Measurements from ENCODE around the gene NCKAP1.

Gene NCKAP1

DNA sequence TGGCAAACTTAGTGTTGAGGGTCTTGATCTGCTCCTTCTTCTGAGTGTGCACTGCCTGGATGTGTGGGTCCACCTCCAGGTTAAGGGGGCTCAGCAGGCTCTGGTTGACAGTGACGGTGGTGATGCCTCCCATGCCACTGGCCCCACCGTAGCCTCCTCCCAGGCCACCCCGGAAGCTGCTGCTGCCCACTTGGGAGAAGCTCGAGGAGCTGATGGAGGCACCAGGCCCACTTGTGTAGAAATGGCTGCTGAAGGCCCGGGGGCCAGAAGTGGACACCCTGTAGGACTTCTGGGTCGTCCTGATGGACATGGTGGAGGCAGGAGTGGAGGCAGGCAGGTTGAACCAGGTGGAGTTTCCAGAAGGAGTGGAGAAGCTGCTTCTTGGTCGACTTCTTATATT, 33.9 kb upstream of the NCKAP1 start:
- Histone ChIP-seq H3F3A (ENCODE audit: low read depth) (no peaks in the 10 kb centered on the region), H3K4me3 (ENCODE audit: low read length, poor library complexity, severe bottlenecking) (no peak overlapping the region)

DNA sequence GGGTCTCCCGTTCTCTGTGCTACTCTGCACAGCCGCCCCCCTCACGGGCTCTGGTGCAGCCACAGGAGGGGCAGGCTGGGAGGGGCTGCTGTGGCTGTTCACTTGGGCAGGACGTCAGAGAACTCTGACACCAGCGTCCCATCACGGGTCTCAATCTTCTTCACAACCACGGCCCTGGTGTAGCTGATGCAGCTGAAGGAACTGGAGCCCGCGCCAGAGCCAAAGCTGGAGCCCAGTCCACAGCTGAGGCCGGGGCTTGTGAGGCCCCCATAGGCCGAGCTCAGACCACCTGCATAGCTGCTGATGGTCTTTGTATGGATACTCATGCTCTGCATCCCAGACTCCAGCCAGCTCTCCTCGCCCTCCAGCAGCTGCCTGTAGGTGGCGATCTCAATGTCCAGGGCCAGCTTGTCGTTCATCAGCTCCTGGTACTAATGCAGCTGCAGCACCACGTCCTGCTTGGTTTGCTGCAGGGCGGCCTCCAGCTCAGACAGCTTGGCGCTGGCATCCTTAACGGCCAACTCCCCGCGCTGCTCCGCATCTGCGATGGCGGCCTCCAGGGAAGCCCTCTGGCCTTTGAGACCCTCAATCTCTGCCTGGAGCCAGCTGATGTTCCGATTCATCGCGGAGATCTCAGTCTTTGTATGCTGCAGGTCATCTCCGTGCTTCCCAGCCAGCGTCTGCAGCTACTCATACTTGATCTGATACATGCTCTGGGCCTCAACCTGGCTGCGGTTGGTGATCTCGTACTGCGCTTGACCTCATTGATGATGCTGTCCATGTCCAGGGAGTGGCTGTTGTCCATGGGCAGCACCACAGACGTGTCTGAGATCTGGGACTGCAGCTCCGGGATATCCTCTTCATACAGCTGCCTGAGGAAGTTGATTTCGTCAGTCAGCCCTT, 32.9 kb upstream of the NCKAP1 start:
- Histone ChIP-seq H3K4me1 (ENCODE audit: insufficient read depth, low read length, poor library complexity, severe bottlenecking) (no peaks in the 10 kb centered on the region), H4K20me1 (ENCODE audit: insufficient read depth, low read length, poor library complexity, severe bottlenecking) (no peaks in the 10 kb centered on the region), H3K9ac (ENCODE audit: low read depth, low read length, poor library complexity, severe bottlenecking) (no peak overlapping the region), H2AFZ (ENCODE audit: low read length) (no peak overlapping the region), H3K27me3 (ENCODE audit: insufficient read depth, low read length, poor library complexity, severe bottlenecking) (no peaks in the 10 kb centered on the region), H3K4me2 (ENCODE audit: low read depth, low read length, poor library complexity, severe bottlenecking) (no peak overlapping the region), H3K9me2 (replicated peaks; ENCODE audit: low read depth, low read length) (no peaks in the 10 kb centered on the region), H3K79me2 (ENCODE audit: insufficient read depth, low read length) (no peaks in the 10 kb centered on the region), H3K4me3 (ENCODE audit: low read length, poor library complexity, severe bottlenecking) (no peak overlapping the region), H3K9me3 (ENCODE audit: insufficient read depth, low read depth, low read length) (no peaks in the 10 kb centered on the region; the same call in 1 of the 2 replicates), H3K36me3 (ENCODE audit: insufficient read depth, low read length) (no peaks in the 10 kb centered on the region), H3F3A (ENCODE audit: low read depth) (no peaks in the 10 kb centered on the region)
- TF ChIP-seq EZH2phosphoT487 (IDR thresholded peaks at IDR 0.05; ENCODE audit: borderline replicate concordance): no peak
- TF ChIP-seq, protein P1, sequence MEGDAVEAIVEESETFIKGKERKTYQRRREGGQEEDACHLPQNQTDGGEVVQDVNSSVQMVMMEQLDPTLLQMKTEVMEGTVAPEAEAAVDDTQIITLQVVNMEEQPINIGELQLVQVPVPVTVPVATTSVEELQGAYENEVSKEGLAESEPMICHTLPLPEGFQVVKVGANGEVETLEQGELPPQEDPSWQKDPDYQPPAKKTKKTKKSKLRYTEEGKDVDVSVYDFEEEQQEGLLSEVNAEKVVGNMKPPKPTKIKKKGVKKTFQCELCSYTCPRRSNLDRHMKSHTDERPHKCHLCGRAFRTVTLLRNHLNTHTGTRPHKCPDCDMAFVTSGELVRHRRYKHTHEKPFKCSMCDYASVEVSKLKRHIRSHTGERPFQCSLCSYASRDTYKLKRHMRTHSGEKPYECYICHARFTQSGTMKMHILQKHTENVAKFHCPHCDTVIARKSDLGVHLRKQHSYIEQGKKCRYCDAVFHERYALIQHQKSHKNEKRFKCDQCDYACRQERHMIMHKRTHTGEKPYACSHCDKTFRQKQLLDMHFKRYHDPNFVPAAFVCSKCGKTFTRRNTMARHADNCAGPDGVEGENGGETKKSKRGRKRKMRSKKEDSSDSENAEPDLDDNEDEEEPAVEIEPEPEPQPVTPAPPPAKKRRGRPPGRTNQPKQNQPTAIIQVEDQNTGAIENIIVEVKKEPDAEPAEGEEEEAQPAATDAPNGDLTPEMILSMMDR (conservative IDR thresholded peaks at IDR 0.05; ENCODE audit: low read length): no peak; the same call in 1 of the 2 replicates

More for the DNA sequence above, 33.9 kb upstream of the NCKAP1 start:
- H3K79me2 ChIP-seq (ENCODE audit: insufficient read depth, low read length): no peaks in the 10 kb centered on the region
- H3K9me3 ChIP-seq (ENCODE audit: insufficient read depth, low read depth, low read length): no peaks in the 10 kb centered on the region; the same call in 1 of the 2 replicates
- H3K36me3 ChIP-seq (ENCODE audit: insufficient read depth, low read length): no peaks in the 10 kb centered on the region
- H3K4me1 ChIP-seq (ENCODE audit: insufficient read depth, low read length, poor library complexity, severe bottlenecking): no peaks in the 10 kb centered on the region
- no peak overlapping the region for H3K9ac ChIP-seq (ENCODE audit: low read depth, low read length, poor library complexity, severe bottlenecking)
- H3K27me3 ChIP-seq (ENCODE audit: insufficient read depth, low read length, poor library complexity, severe bottlenecking): no peaks in the 10 kb centered on the region
- no peak for TF ChIP-seq EZH2phosphoT487 (IDR thresholded peaks at IDR 0.05; ENCODE audit: borderline replicate concordance)
- TF ChIP-seq, protein P1 (conservative IDR thresholded peaks at IDR 0.05; ENCODE audit: low read length): no peak
- no peak overlapping the region for H3K4me2 ChIP-seq (ENCODE audit: low read depth, low read length, poor library complexity, severe bottlenecking)
- H2AFZ ChIP-seq (ENCODE audit: low read length): no peak overlapping the region
- no peaks in the 10 kb centered on the region for H3K9me2 ChIP-seq (replicated peaks; ENCODE audit: low read depth, low read length)
- H4K20me1 ChIP-seq (ENCODE audit: insufficient read depth, low read length, poor library complexity, severe bottlenecking): no peaks in the 10 kb centered on the region

GRCh38 chr2:183069174-183069573, 30.9 kb upstream of the NCKAP1 start:
- Histone ChIP-seq H3K79me2 (ENCODE audit: insufficient read depth, low read length) (no peaks in the 10 kb centered on the region), H3K9me3 (ENCODE audit: insufficient read depth, low read depth, low read length) (no peaks in the 10 kb centered on the region; the same call in 1 of the 2 replicates)

More at GRCh38 chr2:183069174-183069573, 30.9 kb upstream of the NCKAP1 start:
- H3K36me3 ChIP-seq (ENCODE audit: insufficient read depth, low read length): no peaks in the 10 kb centered on the region
- H3K9ac ChIP-seq (ENCODE audit: low read depth, low read length, poor library complexity, severe bottlenecking): no peak overlapping the region
- no peak overlapping the region for H2AFZ ChIP-seq (ENCODE audit: low read length)
- no peak overlapping the region for H3K4me2 ChIP-seq (ENCODE audit: low read depth, low read length, poor library complexity, severe bottlenecking)
- H4K20me1 ChIP-seq (ENCODE audit: insufficient read depth, low read length, poor library complexity, severe bottlenecking): no peaks in the 10 kb centered on the region
- no peaks in the 10 kb centered on the region for H3F3A ChIP-seq (ENCODE audit: low read depth)
- no peaks in the 10 kb centered on the region for H3K27me3 ChIP-seq (ENCODE audit: insufficient read depth, low read length, poor library complexity, severe bottlenecking)
- H3K9me2 ChIP-seq (replicated peaks; ENCODE audit: low read depth, low read length): no peaks in the 10 kb centered on the region
- H3K4me3 ChIP-seq (ENCODE audit: low read length, poor library complexity, severe bottlenecking): no peak overlapping the region
- no peak for TF ChIP-seq EZH2phosphoT487 (IDR thresholded peaks at IDR 0.05; ENCODE audit: borderline replicate concordance)
- TF ChIP-seq, protein P1 (conservative IDR thresholded peaks at IDR 0.05; ENCODE audit: low read length): no peak
- H3K4me1 ChIP-seq (ENCODE audit: insufficient read depth, low read length, poor library complexity, severe bottlenecking): no peaks in the 10 kb centered on the region

All from Loucy (cell line).